ENCODE measurements around the gene RABGGTA.

DNA sequence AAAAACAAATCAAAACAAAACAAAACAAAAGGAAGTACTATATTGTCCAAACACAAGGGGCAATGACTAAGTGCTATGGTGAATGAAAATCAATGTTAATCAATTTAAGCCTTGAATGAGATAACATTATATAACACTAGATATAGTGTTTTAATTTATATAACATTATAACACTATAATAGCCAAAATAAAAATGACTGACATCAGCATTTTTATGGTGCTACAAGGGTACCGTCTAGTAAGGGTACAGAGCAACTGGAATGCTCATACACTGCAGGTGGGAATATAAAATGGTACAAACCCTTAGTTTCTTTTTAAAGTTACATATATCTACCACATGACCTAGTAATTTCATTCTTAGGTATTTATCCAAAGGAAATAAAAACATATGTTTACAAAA is 44.9 kb downstream of the RABGGTA start:
- no peak for TF ChIP-seq POLR2AphosphoS5 (IDR thresholded peaks at IDR 0.05)
- TF ChIP-seq, protein P1, sequence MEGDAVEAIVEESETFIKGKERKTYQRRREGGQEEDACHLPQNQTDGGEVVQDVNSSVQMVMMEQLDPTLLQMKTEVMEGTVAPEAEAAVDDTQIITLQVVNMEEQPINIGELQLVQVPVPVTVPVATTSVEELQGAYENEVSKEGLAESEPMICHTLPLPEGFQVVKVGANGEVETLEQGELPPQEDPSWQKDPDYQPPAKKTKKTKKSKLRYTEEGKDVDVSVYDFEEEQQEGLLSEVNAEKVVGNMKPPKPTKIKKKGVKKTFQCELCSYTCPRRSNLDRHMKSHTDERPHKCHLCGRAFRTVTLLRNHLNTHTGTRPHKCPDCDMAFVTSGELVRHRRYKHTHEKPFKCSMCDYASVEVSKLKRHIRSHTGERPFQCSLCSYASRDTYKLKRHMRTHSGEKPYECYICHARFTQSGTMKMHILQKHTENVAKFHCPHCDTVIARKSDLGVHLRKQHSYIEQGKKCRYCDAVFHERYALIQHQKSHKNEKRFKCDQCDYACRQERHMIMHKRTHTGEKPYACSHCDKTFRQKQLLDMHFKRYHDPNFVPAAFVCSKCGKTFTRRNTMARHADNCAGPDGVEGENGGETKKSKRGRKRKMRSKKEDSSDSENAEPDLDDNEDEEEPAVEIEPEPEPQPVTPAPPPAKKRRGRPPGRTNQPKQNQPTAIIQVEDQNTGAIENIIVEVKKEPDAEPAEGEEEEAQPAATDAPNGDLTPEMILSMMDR (IDR thresholded peaks at IDR 0.05), result no peak
- TF ChIP-seq POLR2A (IDR thresholded peaks at IDR 0.05), result no peak

Data from breast epithelium (tissue), 3 donors.